ENCODE measurements around the gene HHAT.

HHAT gene

DNA sequence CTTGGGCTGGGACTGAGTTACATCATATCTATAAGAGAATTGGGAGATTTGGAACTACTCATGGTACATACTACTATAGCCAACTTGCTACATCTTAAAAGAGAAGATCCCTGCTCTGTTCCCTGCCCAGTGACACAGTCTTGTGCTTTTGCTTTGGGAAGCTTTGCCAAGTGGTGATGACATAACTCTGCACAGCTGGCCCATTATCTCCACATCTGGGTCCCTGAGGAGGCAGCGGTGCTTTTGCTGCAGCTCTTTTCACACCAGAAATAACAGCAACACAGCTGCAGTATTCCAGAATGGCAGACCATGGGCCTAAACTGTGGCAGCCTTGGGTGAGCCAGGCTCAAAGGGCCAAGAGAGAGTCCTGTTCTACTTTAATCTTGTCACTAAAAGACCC is 296.0 kb downstream of the HHAT start:
- no peak overlapping the region for H3K4me3 ChIP-seq (ENCODE audit: low read depth, low read length)
- no peak overlapping the region for H3K27ac ChIP-seq (ENCODE audit: low read depth, low read length)
- no peaks in the 10 kb centered on the region for H3K9me3 ChIP-seq (ENCODE audit: control insufficient read depth, insufficient read depth, low read depth, low read length)
- no peaks in the 10 kb centered on the region for H3K36me3 ChIP-seq (ENCODE audit: control insufficient read depth, insufficient read depth, low read length)
- no peaks in the 10 kb centered on the region for H3K4me1 ChIP-seq (ENCODE audit: control insufficient read depth, insufficient read depth, low read length)
- H3K9ac ChIP-seq (ENCODE audit: low read length) = no peak overlapping the region
- no peaks in the 10 kb centered on the region for H3K27me3 ChIP-seq (ENCODE audit: control insufficient read depth, insufficient read depth, low read length)

DNA sequence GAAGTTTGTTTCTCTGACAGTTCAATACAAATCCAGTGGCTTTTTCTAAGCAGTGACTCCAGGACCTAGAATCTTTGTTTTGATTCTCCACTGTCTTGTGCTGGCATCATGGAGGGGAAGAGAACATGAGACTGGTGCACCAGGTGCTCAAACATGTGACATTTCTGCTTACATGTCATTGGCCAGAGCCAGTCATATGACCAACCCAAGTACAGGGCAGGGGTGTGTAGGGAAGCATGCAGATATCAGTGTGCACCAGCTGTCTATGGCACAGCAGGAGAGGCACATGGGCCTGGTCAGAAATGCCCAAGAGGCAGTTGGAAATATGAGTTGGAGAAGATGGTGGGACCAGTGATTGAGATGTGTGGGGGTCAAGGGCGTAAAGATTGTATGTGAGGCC is 297.0 kb downstream of the HHAT start:
- no peak overlapping the region for H3K27ac ChIP-seq (ENCODE audit: low read depth, low read length)
- H3K27me3 ChIP-seq (ENCODE audit: control insufficient read depth, insufficient read depth, low read length) = no peaks in the 10 kb centered on the region
- no peaks in the 10 kb centered on the region for H3K36me3 ChIP-seq (ENCODE audit: control insufficient read depth, insufficient read depth, low read length)
- no peaks in the 10 kb centered on the region for H3K4me1 ChIP-seq (ENCODE audit: control insufficient read depth, insufficient read depth, low read length)
- H3K9ac ChIP-seq (ENCODE audit: low read length) = no peak overlapping the region
- no peak overlapping the region for H3K4me3 ChIP-seq (ENCODE audit: low read depth, low read length)
- no peaks in the 10 kb centered on the region for H3K9me3 ChIP-seq (ENCODE audit: control insufficient read depth, insufficient read depth, low read depth, low read length)

DNA sequence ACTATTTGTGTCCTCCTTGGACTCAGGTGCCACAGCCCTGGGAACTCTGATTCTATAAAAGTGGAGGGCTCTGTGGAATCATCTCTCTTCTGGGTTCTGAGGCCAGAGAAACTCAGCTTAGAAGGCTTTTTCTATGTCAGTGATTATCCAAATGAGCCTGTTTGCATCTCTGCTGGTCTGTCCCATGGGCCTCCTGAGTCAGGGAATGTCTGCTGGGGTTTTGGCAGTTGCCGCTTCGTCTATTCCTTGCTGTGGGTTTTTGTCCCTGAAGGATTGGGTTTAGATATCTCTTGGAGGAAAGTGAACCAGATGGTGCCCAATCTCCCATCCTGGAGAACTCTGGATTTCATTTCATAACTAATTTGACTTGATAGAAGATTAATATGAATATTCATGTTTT is 297.6 kb downstream of the HHAT start:
- Histone ChIP-seq H3K36me3 (ENCODE audit: control insufficient read depth, insufficient read depth, low read length) (no peaks in the 10 kb centered on the region), H3K9ac (ENCODE audit: low read length) (no peak overlapping the region), H3K27ac (ENCODE audit: low read depth, low read length) (no peak overlapping the region), H3K4me1 (ENCODE audit: control insufficient read depth, insufficient read depth, low read length) (no peaks in the 10 kb centered on the region), H3K4me3 (ENCODE audit: low read depth, low read length) (no peak overlapping the region), H3K9me3 (ENCODE audit: control insufficient read depth, insufficient read depth, low read depth, low read length) (no peaks in the 10 kb centered on the region), H3K27me3 (ENCODE audit: control insufficient read depth, insufficient read depth, low read length) (no peaks in the 10 kb centered on the region)

DNA sequence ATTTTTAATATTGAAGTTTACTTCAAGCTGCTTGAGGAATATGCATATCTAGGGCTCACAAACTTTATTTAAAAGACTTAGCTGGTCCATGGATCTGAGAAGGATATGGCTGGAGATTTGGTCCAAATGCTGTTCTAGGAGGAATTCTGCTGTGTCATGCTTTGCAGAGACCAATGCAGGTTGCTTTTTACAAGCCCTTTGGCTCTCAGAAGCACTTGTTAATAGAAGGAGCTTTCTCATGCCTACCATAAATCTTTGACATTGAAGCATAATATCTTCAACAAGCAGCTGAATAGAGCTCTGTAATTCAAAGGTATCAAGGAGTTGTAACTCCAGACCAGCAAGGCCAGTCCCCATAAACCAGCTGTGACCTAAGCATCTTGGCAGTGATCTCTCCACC is 299.1 kb downstream of the HHAT start:
- H3K27ac ChIP-seq (ENCODE audit: low read depth, low read length) = no peak overlapping the region

DNA sequence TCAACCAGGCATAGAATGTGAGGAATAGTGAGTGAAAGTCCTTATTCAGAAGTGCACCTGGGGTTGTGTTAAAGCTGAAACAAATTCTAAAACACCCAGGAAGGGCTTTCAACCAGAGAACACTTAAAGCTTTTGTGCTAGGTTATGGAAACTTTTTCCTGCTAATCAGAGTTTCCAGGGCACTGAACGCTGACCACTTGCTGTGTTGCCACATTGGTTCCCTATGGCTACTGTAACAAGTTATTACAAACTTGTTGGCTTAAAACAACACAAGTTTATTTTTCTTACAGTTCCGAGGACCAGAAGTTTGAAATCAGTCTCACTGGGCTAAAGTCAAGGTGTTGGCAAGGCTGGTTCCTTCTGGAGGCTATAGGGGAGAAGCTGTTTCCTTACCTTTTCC is 300.6 kb downstream of the HHAT start:
- H3K36me3 ChIP-seq (ENCODE audit: control insufficient read depth, insufficient read depth, low read length) = no peaks in the 10 kb centered on the region

More for the DNA sequence above, 299.1 kb downstream of the HHAT start:
- Histone ChIP-seq H3K4me3 (ENCODE audit: low read depth, low read length) (no peak overlapping the region), H3K9ac (ENCODE audit: low read length) (no peak overlapping the region), H3K4me1 (ENCODE audit: control insufficient read depth, insufficient read depth, low read length) (no peaks in the 10 kb centered on the region), H3K27me3 (ENCODE audit: control insufficient read depth, insufficient read depth, low read length) (no peaks in the 10 kb centered on the region), H3K9me3 (ENCODE audit: control insufficient read depth, insufficient read depth, low read depth, low read length) (no peaks in the 10 kb centered on the region), H3K36me3 (ENCODE audit: control insufficient read depth, insufficient read depth, low read length) (no peaks in the 10 kb centered on the region)

DNA sequence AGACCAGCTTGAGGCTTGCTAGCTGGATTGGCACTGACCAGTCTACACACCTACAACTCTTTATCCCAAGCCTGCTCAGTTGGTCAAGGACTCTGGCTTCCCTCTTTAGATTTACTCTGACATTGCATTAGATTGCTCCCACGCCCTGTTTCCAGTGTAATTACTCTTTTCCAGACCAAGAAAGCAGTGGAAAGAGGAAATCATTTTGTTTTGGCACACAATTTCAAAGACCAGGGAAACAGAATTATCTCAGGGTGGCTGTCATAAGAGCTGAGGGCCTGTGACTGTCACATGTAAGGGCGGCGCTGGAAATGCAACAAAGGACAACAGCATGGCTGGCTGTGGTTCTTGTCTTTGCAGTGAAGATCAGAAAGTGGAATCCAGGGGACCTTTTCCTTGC is 302.7 kb downstream of the HHAT start:
- Histone ChIP-seq H3K36me3 (ENCODE audit: control insufficient read depth, insufficient read depth, low read length) (no peaks in the 10 kb centered on the region), H3K4me1 (ENCODE audit: control insufficient read depth, insufficient read depth, low read length) (no peaks in the 10 kb centered on the region), H3K4me3 (ENCODE audit: low read depth, low read length) (no peak overlapping the region), H3K9me3 (ENCODE audit: control insufficient read depth, insufficient read depth, low read depth, low read length) (no peaks in the 10 kb centered on the region), H3K27me3 (ENCODE audit: control insufficient read depth, insufficient read depth, low read length) (no peaks in the 10 kb centered on the region), H3K9ac (ENCODE audit: low read length) (no peak overlapping the region), H3K27ac (ENCODE audit: low read depth, low read length) (no peak overlapping the region)

More for the DNA sequence above, 300.6 kb downstream of the HHAT start:
- Histone ChIP-seq H3K4me1 (ENCODE audit: control insufficient read depth, insufficient read depth, low read length) (no peaks in the 10 kb centered on the region), H3K9me3 (ENCODE audit: control insufficient read depth, insufficient read depth, low read depth, low read length) (no peaks in the 10 kb centered on the region), H3K27me3 (ENCODE audit: control insufficient read depth, insufficient read depth, low read length) (no peaks in the 10 kb centered on the region), H3K9ac (ENCODE audit: low read length) (no peak overlapping the region), H3K4me3 (ENCODE audit: low read depth, low read length) (no peak overlapping the region), H3K27ac (ENCODE audit: low read depth, low read length) (no peak overlapping the region)

DNA sequence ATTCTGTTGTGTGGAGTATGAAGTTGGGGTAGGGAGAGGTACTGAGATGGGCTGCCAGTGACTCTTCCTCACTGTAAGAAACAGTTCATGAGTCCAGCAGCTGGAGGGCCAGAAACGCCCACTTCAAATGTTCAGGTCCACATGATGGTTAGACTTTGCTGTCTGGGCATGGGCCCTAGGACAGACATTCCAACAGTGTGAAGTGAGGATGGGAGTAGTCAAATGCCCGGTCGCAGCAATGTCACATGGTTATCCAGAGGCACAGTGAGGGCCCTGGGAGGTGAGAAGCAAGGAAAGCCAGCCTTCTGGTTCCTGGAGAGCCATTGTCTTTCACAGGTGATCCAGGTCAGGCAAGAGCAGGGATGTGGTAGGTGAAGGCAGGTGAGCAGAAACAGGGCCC is 304.4 kb downstream of the HHAT start:
- Histone ChIP-seq H3K36me3 (ENCODE audit: control insufficient read depth, insufficient read depth, low read length) (no peaks in the 10 kb centered on the region), H3K27ac (ENCODE audit: low read depth, low read length) (no peak overlapping the region), H3K27me3 (ENCODE audit: control insufficient read depth, insufficient read depth, low read length) (no peaks in the 10 kb centered on the region), H3K9me3 (ENCODE audit: control insufficient read depth, insufficient read depth, low read depth, low read length) (no peaks in the 10 kb centered on the region), H3K9ac (ENCODE audit: low read length) (no peak overlapping the region), H3K4me1 (ENCODE audit: control insufficient read depth, insufficient read depth, low read length) (no peaks in the 10 kb centered on the region), H3K4me3 (ENCODE audit: low read depth, low read length) (no peak overlapping the region)

DNA sequence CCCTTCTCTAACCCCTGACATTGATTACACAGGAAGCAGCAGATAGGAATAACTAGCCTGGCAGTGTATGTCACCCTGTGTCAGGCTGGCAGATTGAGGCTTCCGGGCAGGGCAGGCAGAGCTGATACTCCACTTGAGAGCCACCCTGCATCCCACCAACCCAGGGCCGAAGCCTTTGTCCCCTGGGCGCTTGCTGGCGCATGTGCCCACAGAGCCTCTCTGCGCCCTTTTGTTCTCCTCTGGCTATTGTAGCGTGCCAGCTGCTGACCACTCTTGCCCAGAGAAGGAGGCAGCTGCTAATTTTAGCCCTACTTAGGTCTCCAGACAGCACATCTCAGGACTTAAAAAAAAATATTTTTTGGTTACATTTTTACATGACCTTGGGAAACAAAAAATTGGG is 304.9 kb downstream of the HHAT start:
- Histone ChIP-seq H3K27ac (ENCODE audit: low read depth, low read length) (no peak overlapping the region), H3K9ac (ENCODE audit: low read length) (no peak overlapping the region), H3K9me3 (ENCODE audit: control insufficient read depth, insufficient read depth, low read depth, low read length) (no peaks in the 10 kb centered on the region), H3K27me3 (ENCODE audit: control insufficient read depth, insufficient read depth, low read length) (no peaks in the 10 kb centered on the region), H3K36me3 (ENCODE audit: control insufficient read depth, insufficient read depth, low read length) (no peaks in the 10 kb centered on the region), H3K4me3 (ENCODE audit: low read depth, low read length) (no peak overlapping the region), H3K4me1 (ENCODE audit: control insufficient read depth, insufficient read depth, low read length) (no peaks in the 10 kb centered on the region)

DNA sequence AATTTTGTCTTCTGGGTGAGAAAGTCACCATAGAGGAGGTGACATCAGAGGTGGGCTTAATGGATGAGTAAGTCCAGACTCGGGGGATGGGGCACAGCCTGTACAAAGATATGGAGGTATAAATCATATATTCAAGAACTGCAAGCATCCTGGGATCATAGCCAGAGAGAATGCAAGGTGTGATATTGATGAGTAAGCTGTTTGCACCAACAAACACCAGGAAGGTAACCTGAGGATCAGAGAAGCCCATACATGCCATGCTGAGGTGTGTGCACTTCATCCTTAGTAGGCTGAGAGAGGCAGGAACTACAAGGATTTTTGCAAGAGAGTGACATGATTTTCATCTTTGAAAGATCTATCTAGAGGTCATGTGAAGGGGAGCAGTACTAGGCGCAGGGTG is 306.4 kb downstream of the HHAT start:
- H3K4me1 ChIP-seq (ENCODE audit: control insufficient read depth, insufficient read depth, low read length) = no peaks in the 10 kb centered on the region
- H3K9ac ChIP-seq (ENCODE audit: low read length) = no peak overlapping the region
- no peaks in the 10 kb centered on the region for H3K9me3 ChIP-seq (ENCODE audit: control insufficient read depth, insufficient read depth, low read depth, low read length)
- H3K27me3 ChIP-seq (ENCODE audit: control insufficient read depth, insufficient read depth, low read length) = no peaks in the 10 kb centered on the region
- no peaks in the 10 kb centered on the region for H3K36me3 ChIP-seq (ENCODE audit: control insufficient read depth, insufficient read depth, low read length)
- H3K4me3 ChIP-seq (ENCODE audit: low read depth, low read length) = no peak overlapping the region
- H3K27ac ChIP-seq (ENCODE audit: low read depth, low read length) = no peak overlapping the region

DNA sequence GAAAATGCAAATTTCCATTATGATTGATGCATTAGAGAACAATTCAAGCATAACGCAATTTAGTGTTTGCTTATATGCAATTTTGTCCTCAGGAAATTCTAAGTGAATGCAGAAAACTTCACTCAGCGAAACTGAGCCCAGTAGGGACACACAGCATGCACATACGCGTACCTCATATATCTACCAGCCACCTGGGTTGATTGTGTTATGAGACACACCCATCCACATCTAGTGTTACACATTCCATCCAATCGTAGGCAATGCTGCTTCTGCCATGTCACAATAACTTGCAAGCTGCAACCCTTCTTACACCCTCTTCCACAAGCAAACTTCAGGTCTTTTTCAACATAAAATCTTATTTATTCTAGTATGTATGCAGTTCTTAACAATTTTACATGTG is 312.9 kb downstream of the HHAT start:
- H3K27me3 ChIP-seq (ENCODE audit: control insufficient read depth, insufficient read depth, low read length) = no peaks in the 10 kb centered on the region
- H3K9ac ChIP-seq (ENCODE audit: low read length) = no peak overlapping the region
- H3K36me3 ChIP-seq (ENCODE audit: control insufficient read depth, insufficient read depth, low read length) = no peaks in the 10 kb centered on the region
- H3K4me1 ChIP-seq (ENCODE audit: control insufficient read depth, insufficient read depth, low read length) = no peaks in the 10 kb centered on the region; the same call in 1 of the 2 replicates
- no peak overlapping the region for H3K27ac ChIP-seq (ENCODE audit: low read depth, low read length)
- no peak overlapping the region for H3K4me3 ChIP-seq (ENCODE audit: low read depth, low read length)
- no peaks in the 10 kb centered on the region for H3K9me3 ChIP-seq (ENCODE audit: control insufficient read depth, insufficient read depth, low read depth, low read length)

DNA sequence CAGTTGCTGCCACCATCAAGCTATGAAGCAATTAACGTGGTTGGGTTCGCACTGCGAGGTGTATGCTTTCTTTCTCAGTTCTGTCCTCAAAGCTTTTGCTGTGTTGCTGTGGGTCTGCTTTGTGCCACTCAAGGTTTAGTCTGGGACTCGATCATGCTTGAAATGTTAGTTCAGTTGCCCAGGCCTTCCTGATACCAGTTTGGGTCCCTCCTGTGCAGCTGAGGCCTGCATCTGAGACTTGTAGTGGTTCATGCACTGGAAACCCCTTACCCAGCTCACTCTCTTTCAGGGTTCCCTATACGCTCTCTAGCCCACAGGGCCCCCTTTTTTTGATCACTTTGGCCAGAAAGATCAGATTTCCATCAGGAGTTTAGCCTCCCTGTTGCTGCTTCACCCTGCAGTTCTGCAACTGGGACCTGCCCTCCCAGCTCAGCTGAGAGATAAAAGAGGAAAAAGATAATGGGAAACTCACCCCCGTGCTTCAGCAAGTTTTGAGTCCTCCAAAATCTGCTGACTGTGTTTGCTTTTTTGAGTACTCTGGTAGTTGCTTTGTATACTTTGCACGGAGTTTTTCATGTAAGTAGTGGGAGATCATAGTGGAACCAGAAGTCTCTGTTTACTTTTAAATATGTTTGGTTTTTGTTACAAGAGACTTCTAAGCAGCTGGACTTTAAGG is 317.0 kb downstream of the HHAT start:
- Histone ChIP-seq H3K9me3 (ENCODE audit: control insufficient read depth, insufficient read depth, low read depth, low read length) (no peaks in the 10 kb centered on the region), H3K4me3 (ENCODE audit: low read depth, low read length) (no peak overlapping the region), H3K27me3 (ENCODE audit: control insufficient read depth, insufficient read depth, low read length) (no peaks in the 10 kb centered on the region), H3K36me3 (ENCODE audit: control insufficient read depth, insufficient read depth, low read length) (no peaks in the 10 kb centered on the region), H3K9ac (ENCODE audit: low read length) (no peak overlapping the region), H3K27ac (ENCODE audit: low read depth, low read length) (no peak overlapping the region), H3K4me1 (ENCODE audit: control insufficient read depth, insufficient read depth, low read length) (no peaks in the 10 kb centered on the region; the same call in 1 of the 2 replicates)

DNA sequence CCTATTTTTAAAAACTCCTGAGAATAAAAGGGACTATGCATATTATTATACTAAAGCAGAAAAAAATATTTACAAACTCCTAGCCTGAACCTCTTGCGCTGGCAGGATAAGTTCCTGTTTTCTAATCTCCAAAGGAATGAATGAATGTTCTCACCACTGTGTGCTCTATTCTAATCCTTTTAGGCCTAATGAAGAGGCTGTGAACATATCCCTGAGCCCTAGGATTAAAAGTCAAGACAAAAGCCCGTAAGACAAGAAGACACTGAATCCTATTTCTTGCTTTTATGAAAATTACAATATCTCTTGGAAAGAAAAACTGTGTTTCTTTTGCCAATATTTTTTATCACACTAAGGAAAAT is 317.5 kb downstream of the HHAT start:
- H3K4me3 ChIP-seq (ENCODE audit: low read depth, low read length) = no peak overlapping the region
- H3K27me3 ChIP-seq (ENCODE audit: control insufficient read depth, insufficient read depth, low read length) = no peaks in the 10 kb centered on the region
- no peaks in the 10 kb centered on the region for H3K9me3 ChIP-seq (ENCODE audit: control insufficient read depth, insufficient read depth, low read depth, low read length)
- no peaks in the 10 kb centered on the region; the same call in 1 of the 2 replicates for H3K4me1 ChIP-seq (ENCODE audit: control insufficient read depth, insufficient read depth, low read length)
- no peak overlapping the region for H3K27ac ChIP-seq (ENCODE audit: low read depth, low read length)
- no peaks in the 10 kb centered on the region for H3K36me3 ChIP-seq (ENCODE audit: control insufficient read depth, insufficient read depth, low read length)
- no peak overlapping the region for H3K9ac ChIP-seq (ENCODE audit: low read length)
